OCI-LY3 (cell line): Measurements from ENCODE around the gene FABP6.

Source experiments
- H2AFZ ChIP-seq: fragments of 200-600, 300-600 bp; shearing (Covaris generic); 2 replicates; pipeline ENCODE4 v1.6.0; 2014; ENCODE audit warnings: antibody characterized with exemption, low read depth, low read length
- H3K27ac ChIP-seq: fragments of 200-600, 300-600 bp; sonication (generic); 2 replicates; pipeline ENCODE4 v1.5.1; 2014; ENCODE audit warnings: mild to moderate bottlenecking, low read length, moderate library complexity, mixed read lengths
- H3K27me3 ChIP-seq: fragments of 200-600, 300-600 bp; sonication (generic); 2 replicates; pipeline ENCODE4 v1.6.1; 2014; ENCODE audit warnings: low read depth, low read length, mixed read lengths
- H3K36me3 ChIP-seq: fragments of 200-600, 300-600 bp; sonication (generic); replicated peaks from 2 replicates; pipeline ENCODE3; 2014; ENCODE audit warnings: low read depth, low read length, mixed read lengths
- H3K4me1 ChIP-seq: fragments of 300-600, 200-600 bp; sonication (generic); 2 replicates; pipeline ENCODE4 v1.6.1; 2014; ENCODE audit warnings: low read length, mixed read lengths
- H3K4me2 ChIP-seq: fragments of 200-600, 300-600 bp; sonication (generic); 2 replicates; pipeline ENCODE4 v1.6.1; 2014; ENCODE audit warnings: low read length, mixed read lengths
- H3K4me3 ChIP-seq: fragments of 300-600, 200-600 bp; sonication (generic); 2 replicates; pipeline ENCODE4 v1.5.1; 2014; ENCODE audit warnings: antibody characterized with exemption, mild to moderate bottlenecking, low read length, moderate library complexity
- H3K79me2 ChIP-seq: fragments of 300-600, 200-600 bp; shearing (Covaris generic); 2 replicates; pipeline ENCODE4 v1.6.1; 2014; ENCODE audit warnings: mild to moderate bottlenecking, low read length, mixed read lengths
- H3K9ac ChIP-seq: fragments of 300-600, 200-600 bp; shearing (Covaris generic); 2 replicates; pipeline ENCODE4 v1.6.0; 2014; ENCODE audit warnings: mild to moderate bottlenecking, low read length, moderate library complexity
- H3K9me3 ChIP-seq: fragments of 200-600, 300-600 bp; shearing (Covaris generic); 2 replicates; pipeline ENCODE4 v1.6.1; 2014; ENCODE audit warnings: low read length, mixed read lengths; ENCODE audit not compliant: insufficient read depth
- H4K20me1 ChIP-seq: fragments of 200-600, 300-600 bp; sonication (generic); 2 replicates; pipeline ENCODE4 v1.6.1; 2016; ENCODE audit warnings: low read length, mixed read lengths; ENCODE audit not compliant: insufficient read depth
- EZH2phosphoT487 ChIP-seq: fragments of 200-600 bp; shearing (Covaris generic); IDR thresholded peaks from 2 replicates; pipeline ENCODE4 v1.6.1; 2018; ENCODE audit warnings: antibody characterized with exemption, mixed run types, low read depth
- TF ChIP-seq, protein P1 (sequence below): fragments of 200-600, 300-600 bp; sonication (generic); IDR thresholded peaks from 2 replicates; pipeline ENCODE4 v1.5.1; 2014; ENCODE audit warnings: antibody characterized with exemption, low read length, low read depth

Gene FABP6

DNA sequence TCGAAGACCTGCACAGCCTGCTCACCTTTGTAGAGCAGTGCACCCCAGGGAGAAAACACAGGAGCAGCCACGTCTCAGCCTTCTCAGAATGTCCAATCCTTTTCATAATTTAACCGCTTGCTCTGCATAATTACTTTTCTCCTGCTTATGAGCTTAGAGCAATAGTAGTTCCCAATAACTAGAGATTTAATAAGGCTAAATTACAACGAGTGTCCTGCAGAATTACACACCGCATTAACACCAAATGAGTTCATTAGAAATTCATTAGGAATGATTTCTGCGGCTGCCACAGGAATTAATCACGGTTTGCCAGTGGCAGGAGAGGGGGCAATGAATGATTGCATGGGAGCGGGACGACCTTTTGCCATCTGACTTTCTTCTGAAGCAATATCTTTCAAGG lies 18.7 kb upstream of the FABP6 start:
- Histone ChIP-seq H3K4me2 (no peak overlapping the region), H3K27ac (no peak overlapping the region), H3K9me3 (no peaks in the 10 kb centered on the region), H2AFZ (no peak overlapping the region), H3K9ac (no peak overlapping the region), H3K36me3 (no peaks in the 10 kb centered on the region), H4K20me1 (no peaks in the 10 kb centered on the region), H3K4me3 (no peak overlapping the region), H3K27me3 (no peaks in the 10 kb centered on the region), H3K79me2 (no peaks in the 10 kb centered on the region), H3K4me1 (peaks cover 4% of the 10 kb centered on the region; the same call in 1 of the 2 replicates)
- no peak for TF ChIP-seq EZH2phosphoT487
- TF ChIP-seq, protein P1, sequence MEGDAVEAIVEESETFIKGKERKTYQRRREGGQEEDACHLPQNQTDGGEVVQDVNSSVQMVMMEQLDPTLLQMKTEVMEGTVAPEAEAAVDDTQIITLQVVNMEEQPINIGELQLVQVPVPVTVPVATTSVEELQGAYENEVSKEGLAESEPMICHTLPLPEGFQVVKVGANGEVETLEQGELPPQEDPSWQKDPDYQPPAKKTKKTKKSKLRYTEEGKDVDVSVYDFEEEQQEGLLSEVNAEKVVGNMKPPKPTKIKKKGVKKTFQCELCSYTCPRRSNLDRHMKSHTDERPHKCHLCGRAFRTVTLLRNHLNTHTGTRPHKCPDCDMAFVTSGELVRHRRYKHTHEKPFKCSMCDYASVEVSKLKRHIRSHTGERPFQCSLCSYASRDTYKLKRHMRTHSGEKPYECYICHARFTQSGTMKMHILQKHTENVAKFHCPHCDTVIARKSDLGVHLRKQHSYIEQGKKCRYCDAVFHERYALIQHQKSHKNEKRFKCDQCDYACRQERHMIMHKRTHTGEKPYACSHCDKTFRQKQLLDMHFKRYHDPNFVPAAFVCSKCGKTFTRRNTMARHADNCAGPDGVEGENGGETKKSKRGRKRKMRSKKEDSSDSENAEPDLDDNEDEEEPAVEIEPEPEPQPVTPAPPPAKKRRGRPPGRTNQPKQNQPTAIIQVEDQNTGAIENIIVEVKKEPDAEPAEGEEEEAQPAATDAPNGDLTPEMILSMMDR: no peak

DNA sequence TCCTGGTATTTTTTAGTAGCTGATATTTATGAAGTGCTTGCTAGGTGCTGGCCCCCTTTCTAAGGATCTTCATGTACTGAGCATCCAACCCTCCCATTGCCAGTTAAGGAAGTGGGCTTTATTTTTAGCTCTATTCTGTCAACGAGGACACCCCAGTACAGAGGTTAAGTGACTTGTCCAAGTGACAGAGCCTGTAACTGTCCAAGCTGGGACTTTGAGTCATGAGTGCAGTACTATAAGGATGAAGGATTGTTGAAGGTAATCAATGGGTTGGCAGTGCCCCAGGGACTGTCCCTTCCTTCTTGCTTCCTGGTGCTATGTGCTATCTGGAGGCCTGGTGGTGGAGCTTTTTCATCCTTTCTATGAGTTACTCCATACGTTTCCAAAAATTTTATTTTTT lies 18.0 kb upstream of the FABP6 start:
- H3K9ac ChIP-seq: no peak overlapping the region
- H3K36me3 ChIP-seq: no peaks in the 10 kb centered on the region
- no peak overlapping the region for H2AFZ ChIP-seq
- no peak overlapping the region for H3K4me3 ChIP-seq
- peaks cover 4% of the 10 kb centered on the region; the same call in 1 of the 2 replicates for H3K4me1 ChIP-seq
- no peaks in the 10 kb centered on the region for H3K79me2 ChIP-seq
- no peaks in the 10 kb centered on the region for H4K20me1 ChIP-seq
- TF ChIP-seq EZH2phosphoT487: no peak
- TF ChIP-seq, protein P1: no peak
- no peaks in the 10 kb centered on the region for H3K27me3 ChIP-seq
- no peaks in the 10 kb centered on the region for H3K9me3 ChIP-seq
- no peak overlapping the region for H3K27ac ChIP-seq
- H3K4me2 ChIP-seq: no peak overlapping the region

DNA sequence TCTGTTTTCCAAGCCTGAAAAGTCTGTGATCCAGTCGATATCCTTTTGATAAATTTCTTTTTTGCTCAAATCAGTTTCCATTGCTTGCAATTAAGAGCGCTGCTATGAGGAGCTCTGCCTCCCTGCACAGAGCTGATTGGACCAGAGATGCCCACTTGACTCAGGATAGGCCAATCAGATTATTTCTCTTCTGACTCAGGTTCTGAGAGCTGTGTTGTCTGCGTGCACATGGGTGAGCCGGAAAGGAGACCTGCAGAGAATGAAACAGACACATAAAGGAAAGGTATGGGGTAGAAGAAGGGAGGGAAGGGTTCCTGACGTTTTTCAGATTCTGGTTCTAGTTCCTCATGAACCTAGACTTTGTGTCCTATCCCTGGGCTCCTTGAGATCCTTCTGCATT lies 15.8 kb upstream of the FABP6 start:
- H2AFZ ChIP-seq: peak overlapping the region; percentile 54; the same call in 1 of the 2 replicates
- H3K79me2 ChIP-seq: no peaks in the 10 kb centered on the region
- H3K4me1 ChIP-seq: peaks cover 4% of the 10 kb centered on the region; the same call in 1 of the 2 replicates
- H3K4me3 ChIP-seq: peak overlapping the region; percentile 54
- H3K27ac ChIP-seq: no peak overlapping the region
- no peaks in the 10 kb centered on the region for H4K20me1 ChIP-seq
- H3K9me3 ChIP-seq: no peaks in the 10 kb centered on the region
- H3K27me3 ChIP-seq: no peaks in the 10 kb centered on the region
- no peaks in the 10 kb centered on the region for H3K36me3 ChIP-seq
- peak overlapping the region; percentile 51 for H3K4me2 ChIP-seq
- H3K9ac ChIP-seq: no peak overlapping the region
- TF ChIP-seq, protein P1: no peak
- TF ChIP-seq EZH2phosphoT487: no peak

DNA sequence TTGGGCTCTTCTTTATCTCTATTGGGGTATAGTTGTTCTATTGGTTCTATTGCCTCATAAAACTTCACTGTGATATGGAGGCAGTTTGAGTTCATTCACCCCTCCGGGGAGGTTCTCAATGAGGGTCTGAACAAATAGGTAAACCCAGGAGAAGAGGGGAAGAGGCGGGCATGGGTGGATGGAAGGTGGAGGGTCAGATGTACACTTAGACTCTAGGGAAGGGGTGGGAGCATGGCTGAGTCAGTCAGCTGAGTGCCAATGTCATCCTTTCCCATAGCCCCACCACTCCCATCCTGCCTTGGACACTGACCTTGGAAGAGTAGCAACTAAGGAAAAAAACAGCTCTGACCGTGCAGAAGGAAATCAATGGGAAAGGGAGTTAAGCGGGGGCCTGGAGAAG lies 9.9 kb upstream of the FABP6 start:
- H4K20me1 ChIP-seq: no peaks in the 10 kb centered on the region
- peaks cover 6% of the 10 kb centered on the region for H3K4me1 ChIP-seq
- no peaks in the 10 kb centered on the region for H3K27me3 ChIP-seq
- H3K9me3 ChIP-seq: no peaks in the 10 kb centered on the region
- H3K4me3 ChIP-seq: no peak overlapping the region
- H3K79me2 ChIP-seq: no peaks in the 10 kb centered on the region
- no peak overlapping the region for H3K27ac ChIP-seq
- TF ChIP-seq EZH2phosphoT487: no peak
- TF ChIP-seq, protein P1: no peak
- no peaks in the 10 kb centered on the region for H3K36me3 ChIP-seq
- no peak overlapping the region for H2AFZ ChIP-seq
- no peak overlapping the region for H3K9ac ChIP-seq
- no peak overlapping the region for H3K4me2 ChIP-seq
